ENCODE results near the gene MYBPC3. TPM values are rescaled to one million over a fixed set of nuclear protein-coding genes. Genes with fewer than 3 reads are reported as not detected.

Gene MYBPC3
- total RNA-seq, 1 donor from 2014 or later = 2,397 TPM

- ATAC-seq = no peak
- peak; percentile 69 for DNase-seq (ENCODE audit: missing footprints)
- intact Hi-C loops (cut with DNase I) = loop anchor here (10.0 kb wide), 1 partner anchor 456 kb away; the partner anchor contains the start of gene NUP160
Observed at GRCh38 chr11:47388697-47389576, 36.4 kb upstream of the MYBPC3 start.

GRCh38 chr11:47387944-47388696, 35.6 kb upstream of the MYBPC3 start:
- DNase-seq (ENCODE audit: missing footprints) (peak; percentile 65), ATAC-seq (no peak)
- intact Hi-C loops (cut with DNase I) = loop anchor here (10.0 kb wide), 1 partner anchor 457 kb away; the partner anchor contains the start of gene NUP160

GRCh38 chr11:47384498-47384897, 32.0 kb upstream of the MYBPC3 start:
- intact Hi-C loops (cut with DNase I) = loop anchor here (10.0 kb wide), 1 partner anchor 460 kb away; the partner anchor contains the start of gene NUP160
- no peak for DNase-seq (ENCODE audit: missing footprints)
- ATAC-seq = no peak

- intact Hi-C loops (cut with DNase I) = loop anchor here (10.0 kb wide), 1 partner anchor 462 kb away; the partner anchor contains the start of gene NUP160
- DNase-seq (ENCODE audit: missing footprints) = no peak
- ATAC-seq = peak; percentile 15
Observed at GRCh38 chr11:47383071-47383470, 30.6 kb upstream of the MYBPC3 start.

- no peak for DNase-seq (ENCODE audit: missing footprints)
- ATAC-seq = no peak
- intact Hi-C loops (cut with DNase I) = loop anchor here (10.0 kb wide), 1 partner anchor 465 kb away; the partner anchor contains the start of gene NUP160
Observed at GRCh38 chr11:47380078-47380477, 27.6 kb upstream of the MYBPC3 start.

- ATAC-seq = no peak
- intact Hi-C loops (cut with DNase I) = loop anchor here (10.0 kb wide), 2 partner anchors 175 to 235 kb away; partner anchors contain the start of gene CELF1
Observed at GRCh38 chr11:47379317-47379716, 26.8 kb upstream of the MYBPC3 start.

GRCh38 chr11:47378836-47379170, 26.3 kb upstream of the MYBPC3 start:
- ATAC-seq = no peak
- intact Hi-C loops (cut with DNase I) = loop anchor here (10.0 kb wide), 2 partner anchors 176 to 236 kb away; partner anchors contain the start of gene CELF1
- DNase-seq (ENCODE audit: missing footprints) = no peak

More at GRCh38 chr11:47379317-47379716, 26.8 kb upstream of the MYBPC3 start:
- no peak for DNase-seq (ENCODE audit: missing footprints)

- ATAC-seq = peak; percentile 60
- intact Hi-C loops (cut with DNase I) = loop anchor here (10.0 kb wide), 2 partner anchors 177 to 237 kb away; partner anchors contain the start of gene CELF1
Observed at GRCh38 chr11:47378010-47378835, 25.7 kb upstream of the MYBPC3 start, which contains the start of gene SPI1. TSS of gene SPI1 (minus strand) at chr11:47378547. CDS start at chr11:47378353, 194 bp downstream.

GRCh38 chr11:47377571-47378009, 25.1 kb upstream of the MYBPC3 start:
- intact Hi-C loops (cut with DNase I) = loop anchor here (10.0 kb wide), 2 partner anchors 177 to 237 kb away; partner anchors contain the start of gene CELF1
- DNase-seq (ENCODE audit: missing footprints) (no peak), ATAC-seq (peak; percentile 31)

More at GRCh38 chr11:47378010-47378835, 25.7 kb upstream of the MYBPC3 start, which contains the start of gene SPI1:
- DNase-seq (ENCODE audit: missing footprints) = peak; percentile 91

GRCh38 chr11:47376525-47377371, 24.2 kb upstream of the MYBPC3 start:
- peak; percentile 90 for DNase-seq (ENCODE audit: missing footprints)
- intact Hi-C loops (cut with DNase I) = loop anchor here (10.0 kb wide), 2 partner anchors 178 to 238 kb away; partner anchors contain the start of gene CELF1
- peak; percentile 50 for ATAC-seq

- no peak for ATAC-seq
- intact Hi-C loops (cut with DNase I) = loop anchor here (10.0 kb wide), 2 partner anchors 179 to 239 kb away; partner anchors contain the start of gene CELF1
- DNase-seq (ENCODE audit: missing footprints) = no peak
Observed at GRCh38 chr11:47376107-47376524, 23.6 kb upstream of the MYBPC3 start.

- intact Hi-C loops (cut with DNase I) = loop anchor here (2.0 to 10.0 kb wide), 4 partner anchors 33 to 239 kb away; partner anchors contain the start of genes CELF1 and SLC39A13
- no peak for ATAC-seq
- no peak for DNase-seq (ENCODE audit: missing footprints)
Observed at GRCh38 chr11:47375546-47376085, 23.1 kb upstream of the MYBPC3 start.

- DNase-seq (ENCODE audit: missing footprints) = no peak
- intact Hi-C loops (cut with DNase I) = loop anchor here (2.0 to 10.0 kb wide), 4 partner anchors 34 to 240 kb away; partner anchors contain the start of genes CELF1 and SLC39A13
- ATAC-seq = no peak
Observed at GRCh38 chr11:47375020-47375419, 22.5 kb upstream of the MYBPC3 start.

GRCh38 chr11:47374720-47375019, 22.2 kb upstream of the MYBPC3 start:
- ATAC-seq = no peak
- DNase-seq (ENCODE audit: missing footprints) = no peak
- intact Hi-C loops (cut with DNase I) = loop anchor here (2.0 to 10.0 kb wide), 4 partner anchors 34 to 240 kb away; partner anchors contain the start of genes CELF1 and SLC39A13

- intact Hi-C loops (cut with DNase I) = loop anchor here (2.0 to 10.0 kb wide), 4 partner anchors 35 to 241 kb away; partner anchors contain the start of genes CELF1 and SLC39A13
- peak; percentile 80 for ATAC-seq
- DNase-seq (ENCODE audit: missing footprints) = peak; percentile 93
Observed at GRCh38 chr11:47373876-47374719, 21.6 kb upstream of the MYBPC3 start.

Data from Right ventricle myocardium inferior (tissue), 1 donor.